Measurements from ENCODE around the gene TRIM66.

DNA sequence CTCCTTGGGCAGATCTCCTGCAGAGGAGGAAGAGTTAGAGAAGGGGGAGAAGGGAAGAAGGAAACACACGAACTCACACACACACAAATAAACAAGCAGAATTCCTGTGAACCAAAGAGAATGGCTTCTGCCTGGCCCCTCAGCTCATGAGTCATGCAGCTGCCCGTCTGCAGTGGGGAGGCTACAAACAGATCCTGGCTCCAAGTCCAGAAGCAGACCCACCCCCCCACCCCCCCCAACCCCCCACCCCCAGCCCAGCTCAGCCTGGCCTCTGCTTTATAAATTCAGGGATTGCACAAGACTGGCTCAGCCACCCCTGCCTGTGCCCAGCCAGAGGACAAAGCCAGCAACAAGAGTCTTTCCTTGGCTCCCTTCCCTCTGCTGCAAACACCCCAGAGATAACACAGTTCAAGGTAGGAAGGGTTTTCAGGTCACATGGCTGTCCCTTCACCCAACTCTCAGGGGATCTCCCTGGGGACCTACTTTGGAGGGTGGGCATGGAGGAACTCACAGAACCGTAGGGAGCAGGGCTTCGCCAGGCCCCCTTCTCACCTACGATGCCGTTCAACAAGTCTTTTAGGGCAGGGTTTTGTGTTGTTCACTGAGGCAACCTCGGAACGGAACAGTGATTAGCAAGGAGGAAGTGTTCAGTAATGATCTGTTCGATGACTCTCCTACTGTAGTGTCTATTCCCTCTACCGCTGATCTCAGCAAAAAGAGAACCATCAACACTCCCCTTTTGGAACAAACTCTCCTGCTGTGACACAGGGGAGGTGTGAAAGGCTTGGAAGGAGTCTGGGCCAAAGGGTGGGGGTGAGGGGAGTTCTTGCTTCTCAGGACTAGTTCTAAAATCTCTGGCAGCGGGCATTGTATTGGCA, 35.6 kb upstream of the TRIM66 start:
- TF ChIP-seq TAF1 (IDR thresholded peaks at IDR 0.05; ENCODE audit: borderline replicate concordance, insufficient read depth, low read length): peak; percentile 61; the same call in 1 of the 2 replicates
- no peak for TF ChIP-seq POLR2AphosphoS5 (IDR thresholded peaks at IDR 0.05; ENCODE audit: low read depth, low read length)
